ENCODE measurements around the gene RFX8. TPM values are rescaled to one million over a fixed set of nuclear protein-coding genes. Genes with fewer than 3 reads are reported as not detected.
"Not testable (repeated sequence)": the region's sequence is repeated elsewhere in the genome, so short reads cannot be mapped to it uniquely, and the experiment has no call there.

The RFX8 gene
- total RNA-seq, 1 experiment from 2014 or later = not detected

DNA sequence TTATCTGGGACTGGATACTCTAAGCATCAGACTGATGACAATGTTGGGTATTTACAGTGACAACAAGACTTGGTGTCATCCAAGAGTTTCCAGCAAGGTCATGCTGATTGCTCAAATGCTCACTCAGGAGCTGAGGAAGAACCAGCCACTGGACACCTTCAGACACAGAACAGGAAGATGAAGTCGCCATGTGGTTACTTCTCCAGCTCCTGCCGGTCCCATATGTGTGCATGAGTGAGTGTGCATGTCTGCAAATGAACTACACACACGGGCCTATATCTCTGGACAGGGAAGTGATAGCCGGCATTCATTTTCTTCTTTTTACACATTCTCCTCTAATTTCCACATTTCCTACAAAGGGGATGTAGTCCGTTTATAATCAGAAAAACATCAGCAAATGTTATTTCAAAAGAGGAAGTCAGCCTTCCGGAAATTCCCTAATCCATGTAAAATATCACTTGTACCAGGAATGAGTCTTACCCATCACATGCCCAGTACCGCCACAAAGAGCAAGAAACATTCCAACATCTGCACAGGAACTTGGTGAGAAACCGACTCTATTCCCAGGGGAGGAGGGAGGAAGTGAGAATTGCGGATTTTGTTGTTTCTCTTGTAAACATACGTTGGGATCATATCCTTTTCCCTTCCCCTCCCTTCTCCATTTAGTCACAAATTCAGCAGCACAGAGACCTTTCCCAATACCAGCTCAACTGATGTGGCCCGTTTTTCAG lies 10.8 kb downstream of the RFX8 start:
- H3K27me3 Mint-ChIP-seq (ENCODE audit: unreplicated experiment) = no peaks in the 10 kb centered on the region
- TF ChIP-seq CTCF (IDR thresholded peaks at IDR 0.05; ENCODE audit: unreplicated experiment) = no peak
- no peak for DNase-seq
- intact Hi-C loops (cut with micrococcal nuclease; ENCODE audit: unreplicated experiment) = no loop called here
- H3K4me1 Mint-ChIP-seq (ENCODE audit: low read depth, unreplicated experiment) = no peaks in the 10 kb centered on the region
- H3K27ac Mint-ChIP-seq (ENCODE audit: unreplicated experiment) = no peak overlapping the region
- no TSS peak for BruUV-seq (replicated peaks)
- CTCF ChIA-PET = no interaction called here
- H3K36me3 Mint-ChIP-seq (ENCODE audit: insufficient read depth, unreplicated experiment) = no peaks in the 10 kb centered on the region
- no peak overlapping the region for H3K4me3 Mint-ChIP-seq (ENCODE audit: low read depth, unreplicated experiment)
- no peaks in the 10 kb centered on the region for H3K9me3 Mint-ChIP-seq (ENCODE audit: low read depth, unreplicated experiment)

DNA sequence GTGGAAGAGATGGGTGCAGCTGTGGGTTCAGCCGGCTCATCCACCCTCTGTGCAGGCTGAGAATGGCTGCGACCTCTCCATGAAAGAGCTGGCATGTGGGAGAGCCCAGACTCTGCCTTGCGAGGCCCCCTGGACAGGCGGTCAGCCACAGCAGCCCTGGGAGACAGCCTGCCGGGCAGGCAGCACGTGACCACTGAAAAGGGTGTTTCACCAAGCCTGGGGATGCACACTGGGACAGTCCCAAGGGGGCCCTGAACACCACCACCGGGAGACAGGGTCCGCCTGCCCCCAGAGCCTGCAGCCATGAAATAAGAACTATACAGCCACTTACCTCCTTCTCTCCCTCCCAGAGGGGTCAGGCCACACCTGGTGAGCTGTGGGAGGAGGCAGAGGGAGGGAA lies 11.5 kb downstream of the RFX8 start:
- H3K9me3 Mint-ChIP-seq (ENCODE audit: low read depth, unreplicated experiment) = no peaks in the 10 kb centered on the region
- H3K27me3 Mint-ChIP-seq (ENCODE audit: unreplicated experiment) = no peaks in the 10 kb centered on the region
- no TSS peak for BruUV-seq (replicated peaks)
- TF ChIP-seq CTCF (IDR thresholded peaks at IDR 0.05; ENCODE audit: unreplicated experiment) = no peak
- H3K4me1 Mint-ChIP-seq (ENCODE audit: low read depth, unreplicated experiment) = no peaks in the 10 kb centered on the region
- H3K4me3 Mint-ChIP-seq (ENCODE audit: low read depth, unreplicated experiment) = no peak overlapping the region
- CTCF ChIA-PET = no interaction called here
- no peak for DNase-seq
- intact Hi-C loops (cut with micrococcal nuclease; ENCODE audit: unreplicated experiment) = no loop called here
- H3K27ac Mint-ChIP-seq (ENCODE audit: unreplicated experiment) = no peak overlapping the region
- H3K36me3 Mint-ChIP-seq (ENCODE audit: insufficient read depth, unreplicated experiment) = no peaks in the 10 kb centered on the region

- no TSS peak for BruUV-seq (replicated peaks)
- Mint-ChIP-seq H3K36me3 (ENCODE audit: insufficient read depth, unreplicated experiment) (no peaks in the 10 kb centered on the region), H3K4me3 (ENCODE audit: low read depth, unreplicated experiment) (no peak overlapping the region), H3K27ac (ENCODE audit: unreplicated experiment) (no peak overlapping the region), H3K4me1 (ENCODE audit: low read depth, unreplicated experiment) (no peaks in the 10 kb centered on the region), H3K27me3 (ENCODE audit: unreplicated experiment) (no peaks in the 10 kb centered on the region), H3K9me3 (ENCODE audit: low read depth, unreplicated experiment) (no peaks in the 10 kb centered on the region)
- intact Hi-C loops (cut with micrococcal nuclease; ENCODE audit: unreplicated experiment) = no loop called here
- DNase-seq = no peak
- CTCF ChIA-PET = no interaction called here
- no peak for TF ChIP-seq CTCF (IDR thresholded peaks at IDR 0.05; ENCODE audit: unreplicated experiment)
These were observed 13.5 kb downstream of the RFX8 start for GRCh38 chr2:101461381-101461780.

DNA sequence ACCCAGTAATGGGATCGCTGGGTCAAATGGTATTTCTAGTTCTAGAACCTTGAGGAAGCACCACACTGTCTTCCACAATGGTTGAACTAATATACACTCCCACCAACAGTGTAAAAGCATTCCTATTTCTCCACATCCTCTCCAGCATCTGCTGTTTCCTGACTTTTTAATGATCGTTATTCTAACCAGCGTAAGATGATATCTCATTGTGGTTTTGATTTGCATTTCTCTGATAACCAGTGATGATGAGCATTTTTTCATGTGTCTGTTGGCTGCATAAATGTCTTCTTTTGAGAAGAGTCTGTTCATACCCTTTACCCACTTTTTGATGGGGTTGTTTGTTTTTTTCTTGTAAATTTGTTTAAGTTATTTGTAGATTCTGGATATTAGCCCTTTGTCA lies 20.5 kb downstream of the RFX8 start:
- H3K4me1 Mint-ChIP-seq (ENCODE audit: low read depth, unreplicated experiment); H3K27ac Mint-ChIP-seq (ENCODE audit: unreplicated experiment); H3K9me3 Mint-ChIP-seq (ENCODE audit: low read depth, unreplicated experiment); CTCF ChIA-PET; DNase-seq; H3K36me3 Mint-ChIP-seq (ENCODE audit: insufficient read depth, unreplicated experiment); BruUV-seq (replicated peaks); H3K27me3 Mint-ChIP-seq (ENCODE audit: unreplicated experiment); intact Hi-C loops (cut with micrococcal nuclease; ENCODE audit: unreplicated experiment); H3K4me3 Mint-ChIP-seq (ENCODE audit: low read depth, unreplicated experiment): not testable (repeated sequence)

DNA sequence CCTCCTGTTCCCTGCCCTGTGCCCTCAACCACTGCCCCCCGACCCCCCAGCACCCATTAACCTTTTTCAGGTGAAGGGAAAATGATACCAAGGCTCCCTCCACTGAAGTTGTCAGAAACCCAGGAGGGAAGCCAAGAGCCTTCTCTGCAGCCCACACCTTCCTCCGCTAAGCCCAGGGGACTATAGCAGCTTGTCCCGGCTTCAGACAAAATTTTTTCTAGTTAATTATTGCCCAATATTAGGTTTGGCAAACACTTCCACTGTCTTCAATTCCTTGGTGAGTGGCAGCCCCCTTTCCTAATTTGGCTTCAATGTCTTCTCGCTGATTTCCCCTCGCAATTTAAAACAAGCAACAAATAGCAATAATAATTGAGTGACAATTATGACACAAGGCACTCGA lies 23.9 kb downstream of the RFX8 start:
- intact Hi-C loops (cut with micrococcal nuclease; ENCODE audit: unreplicated experiment) = no loop called here
- no peaks in the 10 kb centered on the region for H3K36me3 Mint-ChIP-seq (ENCODE audit: insufficient read depth, unreplicated experiment)

More for the DNA sequence above, 23.9 kb downstream of the RFX8 start:
- Mint-ChIP-seq H3K4me1 (ENCODE audit: low read depth, unreplicated experiment) (no peaks in the 10 kb centered on the region), H3K4me3 (ENCODE audit: low read depth, unreplicated experiment) (no peak overlapping the region), H3K9me3 (ENCODE audit: low read depth, unreplicated experiment) (peaks cover 2% of the 10 kb centered on the region), H3K27me3 (ENCODE audit: unreplicated experiment) (no peaks in the 10 kb centered on the region), H3K27ac (ENCODE audit: unreplicated experiment) (no peak overlapping the region)
- no peak for DNase-seq
- no TSS peak for BruUV-seq (replicated peaks)
- CTCF ChIA-PET = no interaction called here
- TF ChIP-seq CTCF (IDR thresholded peaks at IDR 0.05; ENCODE audit: unreplicated experiment) = no peak
